ENCODE measurements around the gene CLCN6.

The CLCN6 gene

GRCh38 chr1:11782127-11782708 is 23.8 kb upstream of the CLCN6 start:
- Histone ChIP-seq H3K4me1 (ENCODE audit: insufficient read depth, low read length) (peaks cover 12% of the 10 kb centered on the region), H3K9ac (ENCODE audit: low read depth, low read length) (no peak overlapping the region), H3K27ac (ENCODE audit: low read length) (no peak overlapping the region), H3K27me3 (ENCODE audit: insufficient read depth, low read length) (no peaks in the 10 kb centered on the region), H3K4me3 (ENCODE audit: low read length) (no peak overlapping the region), H3K9me3 (ENCODE audit: insufficient read depth, low read depth, low read length) (no peaks in the 10 kb centered on the region), H3K36me3 (ENCODE audit: insufficient read depth, low read depth, low read length) (no peaks in the 10 kb centered on the region)

- Histone ChIP-seq H3K4me1 (ENCODE audit: insufficient read depth, low read length) (peaks cover 18% of the 10 kb centered on the region), H3K27me3 (ENCODE audit: insufficient read depth, low read length) (no peaks in the 10 kb centered on the region), H3K36me3 (ENCODE audit: insufficient read depth, low read depth, low read length) (no peaks in the 10 kb centered on the region), H3K9ac (ENCODE audit: low read depth, low read length) (no peak overlapping the region), H3K9me3 (ENCODE audit: insufficient read depth, low read depth, low read length) (no peaks in the 10 kb centered on the region), H3K27ac (ENCODE audit: low read length) (no peak overlapping the region), H3K4me3 (ENCODE audit: low read length) (no peak overlapping the region)
Measured at GRCh38 chr1:11783556-11783955, 22.4 kb upstream of the CLCN6 start.

- Histone ChIP-seq H3K4me1 (ENCODE audit: insufficient read depth, low read length) (peaks cover 18% of the 10 kb centered on the region), H3K27ac (ENCODE audit: low read length) (no peak overlapping the region), H3K9me3 (ENCODE audit: insufficient read depth, low read depth, low read length) (no peaks in the 10 kb centered on the region), H3K27me3 (ENCODE audit: insufficient read depth, low read length) (no peaks in the 10 kb centered on the region), H3K4me3 (ENCODE audit: low read length) (peak overlapping the region; percentile 54), H3K9ac (ENCODE audit: low read depth, low read length) (peak overlapping the region; percentile 38; the same call in 1 of the 2 replicates), H3K36me3 (ENCODE audit: insufficient read depth, low read depth, low read length) (no peaks in the 10 kb centered on the region)
Measured at GRCh38 chr1:11784256-11784992, 21.6 kb upstream of the CLCN6 start.

- H3K36me3 ChIP-seq (ENCODE audit: insufficient read depth, low read depth, low read length) = peaks cover 2% of the 10 kb centered on the region; the same call in 1 of the 2 replicates
- H3K9ac ChIP-seq (ENCODE audit: low read depth, low read length) = peak overlapping the region; percentile 38; the same call in 1 of the 2 replicates
- H3K27ac ChIP-seq (ENCODE audit: low read length) = no peak overlapping the region
- H3K9me3 ChIP-seq (ENCODE audit: insufficient read depth, low read depth, low read length) = no peaks in the 10 kb centered on the region
- H3K4me1 ChIP-seq (ENCODE audit: insufficient read depth, low read length) = peaks cover 18% of the 10 kb centered on the region
- no peaks in the 10 kb centered on the region for H3K27me3 ChIP-seq (ENCODE audit: insufficient read depth, low read length)
- peak overlapping the region; percentile 54 for H3K4me3 ChIP-seq (ENCODE audit: low read length)
Measured at GRCh38 chr1:11784993-11785769, 20.8 kb upstream of the CLCN6 start.

- peaks cover 18% of the 10 kb centered on the region for H3K4me1 ChIP-seq (ENCODE audit: insufficient read depth, low read length)
Measured at GRCh38 chr1:11786168-11786567, 19.8 kb upstream of the CLCN6 start.

GRCh38 chr1:11787251-11787803 is 18.7 kb upstream of the CLCN6 start:
- Histone ChIP-seq H3K9ac (ENCODE audit: low read depth, low read length) (peak overlapping the region; percentile 29; the same call in 1 of the 2 replicates), H3K4me3 (ENCODE audit: low read length) (no peak overlapping the region), H3K9me3 (ENCODE audit: insufficient read depth, low read depth, low read length) (no peaks in the 10 kb centered on the region), H3K27me3 (ENCODE audit: insufficient read depth, low read length) (no peaks in the 10 kb centered on the region), H3K27ac (ENCODE audit: low read length) (no peak overlapping the region), H3K36me3 (ENCODE audit: insufficient read depth, low read depth, low read length) (peaks cover 12% of the 10 kb centered on the region; the same call in 1 of the 2 replicates), H3K4me1 (ENCODE audit: insufficient read depth, low read length) (peaks cover 18% of the 10 kb centered on the region)

More at GRCh38 chr1:11786168-11786567, 19.8 kb upstream of the CLCN6 start:
- no peaks in the 10 kb centered on the region for H3K27me3 ChIP-seq (ENCODE audit: insufficient read depth, low read length)
- no peak overlapping the region for H3K4me3 ChIP-seq (ENCODE audit: low read length)
- H3K36me3 ChIP-seq (ENCODE audit: insufficient read depth, low read depth, low read length) = peaks cover 12% of the 10 kb centered on the region; the same call in 1 of the 2 replicates
- no peak overlapping the region for H3K9ac ChIP-seq (ENCODE audit: low read depth, low read length)
- H3K27ac ChIP-seq (ENCODE audit: low read length) = no peak overlapping the region
- H3K9me3 ChIP-seq (ENCODE audit: insufficient read depth, low read depth, low read length) = no peaks in the 10 kb centered on the region

- Histone ChIP-seq H3K27me3 (ENCODE audit: insufficient read depth, low read length) (no peaks in the 10 kb centered on the region), H3K36me3 (ENCODE audit: insufficient read depth, low read depth, low read length) (peaks cover 12% of the 10 kb centered on the region; the same call in 1 of the 2 replicates), H3K27ac (ENCODE audit: low read length) (no peak overlapping the region), H3K9ac (ENCODE audit: low read depth, low read length) (no peak overlapping the region), H3K4me1 (ENCODE audit: insufficient read depth, low read length) (peaks cover 18% of the 10 kb centered on the region), H3K4me3 (ENCODE audit: low read length) (no peak overlapping the region), H3K9me3 (ENCODE audit: insufficient read depth, low read depth, low read length) (no peaks in the 10 kb centered on the region)
Measured at GRCh38 chr1:11787804-11788436, 18.1 kb upstream of the CLCN6 start.

GRCh38 chr1:11788549-11789053 is 17.4 kb upstream of the CLCN6 start:
- no peak overlapping the region for H3K4me3 ChIP-seq (ENCODE audit: low read length)
- peaks cover 12% of the 10 kb centered on the region; the same call in 1 of the 2 replicates for H3K36me3 ChIP-seq (ENCODE audit: insufficient read depth, low read depth, low read length)
- no peaks in the 10 kb centered on the region for H3K27me3 ChIP-seq (ENCODE audit: insufficient read depth, low read length)
- peaks cover 18% of the 10 kb centered on the region for H3K4me1 ChIP-seq (ENCODE audit: insufficient read depth, low read length)
- H3K9me3 ChIP-seq (ENCODE audit: insufficient read depth, low read depth, low read length) = no peaks in the 10 kb centered on the region
- H3K27ac ChIP-seq (ENCODE audit: low read length) = no peak overlapping the region
- no peak overlapping the region for H3K9ac ChIP-seq (ENCODE audit: low read depth, low read length)

- H3K36me3 ChIP-seq (ENCODE audit: insufficient read depth, low read depth, low read length) = peaks cover 15% of the 10 kb centered on the region
- H3K9ac ChIP-seq (ENCODE audit: low read depth, low read length) = no peak overlapping the region
- H3K9me3 ChIP-seq (ENCODE audit: insufficient read depth, low read depth, low read length) = no peaks in the 10 kb centered on the region
- H3K27me3 ChIP-seq (ENCODE audit: insufficient read depth, low read length) = no peaks in the 10 kb centered on the region
- no peak overlapping the region for H3K27ac ChIP-seq (ENCODE audit: low read length)
- peaks cover 18% of the 10 kb centered on the region for H3K4me1 ChIP-seq (ENCODE audit: insufficient read depth, low read length)
- H3K4me3 ChIP-seq (ENCODE audit: low read length) = no peak overlapping the region
Measured at GRCh38 chr1:11789126-11790067, 16.6 kb upstream of the CLCN6 start.

GRCh38 chr1:11790101-11790879 is 15.7 kb upstream of the CLCN6 start:
- no peaks in the 10 kb centered on the region for H3K9me3 ChIP-seq (ENCODE audit: insufficient read depth, low read depth, low read length)
- peaks cover 13% of the 10 kb centered on the region for H3K4me1 ChIP-seq (ENCODE audit: insufficient read depth, low read length)
- H3K4me3 ChIP-seq (ENCODE audit: low read length) = no peak overlapping the region
- H3K36me3 ChIP-seq (ENCODE audit: insufficient read depth, low read depth, low read length) = peaks cover 24% of the 10 kb centered on the region
- H3K9ac ChIP-seq (ENCODE audit: low read depth, low read length) = no peak overlapping the region
- no peak overlapping the region for H3K27ac ChIP-seq (ENCODE audit: low read length)
- no peaks in the 10 kb centered on the region for H3K27me3 ChIP-seq (ENCODE audit: insufficient read depth, low read length)

All from iPS-20b (cell line).